Astrocyte of the spinal cord (primary cell): ENCODE results near the gene ZER1.
A peak's percentile ranks its signal among the peaks of the same experiment; 100 is the strongest.
"Not testable (repeated sequence)": the region's sequence is repeated elsewhere in the genome, so short reads cannot be mapped to it uniquely, and the experiment has no call there.

Experiments
- DNase-seq: peaks from one replicate; pipeline ENCODE4 v3.0.0; 2011; ENCODE audit warnings: low read depth, low spot score
- H3K4me3 ChIP-seq: 2 replicates; pipeline ENCODE4 v1.5.1; 2011; ENCODE audit warnings: low read depth, mild to moderate bottlenecking, low read length, moderate library complexity
- in situ Hi-C: cut with HindIII; loops from 2 replicates; pipeline ENCODE4 v1.10.0; 2017; ENCODE audit warnings: low sequenced_read_pairs
- TF ChIP-seq, protein P1 (sequence below): IDR thresholded peaks from 2 replicates; pipeline ENCODE4 v1.5.1; 2012; ENCODE audit warnings: low read depth, mild to moderate bottlenecking, low read length, inconsistent platforms

The ZER1 gene

DNA sequence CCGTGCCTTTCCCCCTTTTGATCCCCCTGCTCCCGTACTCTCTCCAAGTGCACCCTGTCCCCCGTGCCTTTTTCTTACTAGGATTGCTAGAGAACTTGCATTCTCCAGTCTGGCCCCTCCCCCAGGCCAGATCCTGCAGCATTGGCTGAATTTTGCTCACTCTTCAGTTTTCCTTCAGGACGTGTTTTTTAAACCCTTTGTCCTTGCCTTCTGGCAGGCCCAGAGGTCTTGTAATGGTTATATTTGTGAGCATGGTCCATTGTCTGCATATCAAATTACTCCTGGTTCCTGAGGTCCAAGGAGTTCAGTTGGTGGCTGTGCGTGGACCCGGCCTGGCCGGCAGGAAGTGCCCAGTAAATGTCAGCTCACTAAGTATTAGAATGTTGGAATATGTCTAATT lies 15.9 kb upstream of the ZER1 start:
- H3K4me3 ChIP-seq = peak overlapping the region; percentile 91
- TF ChIP-seq, protein P1, sequence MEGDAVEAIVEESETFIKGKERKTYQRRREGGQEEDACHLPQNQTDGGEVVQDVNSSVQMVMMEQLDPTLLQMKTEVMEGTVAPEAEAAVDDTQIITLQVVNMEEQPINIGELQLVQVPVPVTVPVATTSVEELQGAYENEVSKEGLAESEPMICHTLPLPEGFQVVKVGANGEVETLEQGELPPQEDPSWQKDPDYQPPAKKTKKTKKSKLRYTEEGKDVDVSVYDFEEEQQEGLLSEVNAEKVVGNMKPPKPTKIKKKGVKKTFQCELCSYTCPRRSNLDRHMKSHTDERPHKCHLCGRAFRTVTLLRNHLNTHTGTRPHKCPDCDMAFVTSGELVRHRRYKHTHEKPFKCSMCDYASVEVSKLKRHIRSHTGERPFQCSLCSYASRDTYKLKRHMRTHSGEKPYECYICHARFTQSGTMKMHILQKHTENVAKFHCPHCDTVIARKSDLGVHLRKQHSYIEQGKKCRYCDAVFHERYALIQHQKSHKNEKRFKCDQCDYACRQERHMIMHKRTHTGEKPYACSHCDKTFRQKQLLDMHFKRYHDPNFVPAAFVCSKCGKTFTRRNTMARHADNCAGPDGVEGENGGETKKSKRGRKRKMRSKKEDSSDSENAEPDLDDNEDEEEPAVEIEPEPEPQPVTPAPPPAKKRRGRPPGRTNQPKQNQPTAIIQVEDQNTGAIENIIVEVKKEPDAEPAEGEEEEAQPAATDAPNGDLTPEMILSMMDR = no peak
- in situ Hi-C loops = no loop called here
- DNase-seq = no peak

DNA sequence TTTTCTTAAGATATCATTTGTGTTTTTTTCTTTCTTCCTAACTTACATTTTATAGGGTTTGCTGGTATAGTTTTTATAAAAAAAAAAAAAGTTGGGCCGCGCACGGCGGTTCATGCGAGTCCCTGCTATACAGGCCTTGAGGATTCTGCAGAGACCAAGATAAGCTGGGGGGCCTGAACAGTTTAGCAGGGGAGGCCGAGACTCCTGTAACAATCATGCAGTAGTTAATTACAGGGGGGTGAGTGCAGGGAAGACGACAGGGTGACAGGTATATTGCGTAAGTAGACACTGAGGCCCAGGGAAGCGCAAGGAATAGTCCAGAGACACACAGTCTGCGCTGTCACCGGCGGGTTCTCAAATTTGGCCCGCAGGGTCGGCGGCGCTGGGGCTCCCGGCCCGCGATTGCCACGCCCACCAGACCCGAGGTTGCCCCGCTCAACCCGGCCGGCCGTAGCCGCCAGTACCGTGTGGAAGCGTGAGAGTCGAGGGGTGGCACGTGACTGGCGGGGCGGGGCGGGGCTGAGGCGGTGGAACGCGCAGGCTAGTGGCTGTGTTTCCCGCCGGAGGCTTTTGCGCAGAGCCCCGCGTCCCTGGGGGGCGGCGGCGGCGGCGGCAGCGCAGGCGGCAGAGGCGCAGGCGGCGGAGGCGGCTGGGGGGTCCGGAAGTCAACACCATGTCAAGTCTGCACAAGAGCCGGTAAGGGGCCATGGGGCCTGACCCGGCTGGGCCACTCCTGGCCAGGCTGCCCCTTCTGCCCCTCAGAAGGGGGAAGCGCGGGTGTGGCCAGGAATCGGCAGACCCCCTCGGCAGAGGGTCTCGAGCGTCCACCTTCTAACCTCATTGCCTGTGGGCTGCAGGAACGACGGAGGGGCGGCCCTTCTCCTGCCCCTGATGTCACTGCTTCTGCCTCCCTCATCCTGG lies 15.2 kb upstream of the ZER1 start, which contains the start of gene TBC1D13:
Gene TBC1D13, plus strand, starts transcription at position 573 of the 921 bp plus-strand sequence. Its CDS starts 101 bp downstream, at position 674.
- in situ Hi-C loops = no loop called here
- TF ChIP-seq, protein P1 = no peak
- H3K4me3 ChIP-seq = peak within 1 kb of the TSS; percentile 91
- peak; percentile 82 for DNase-seq

DNA sequence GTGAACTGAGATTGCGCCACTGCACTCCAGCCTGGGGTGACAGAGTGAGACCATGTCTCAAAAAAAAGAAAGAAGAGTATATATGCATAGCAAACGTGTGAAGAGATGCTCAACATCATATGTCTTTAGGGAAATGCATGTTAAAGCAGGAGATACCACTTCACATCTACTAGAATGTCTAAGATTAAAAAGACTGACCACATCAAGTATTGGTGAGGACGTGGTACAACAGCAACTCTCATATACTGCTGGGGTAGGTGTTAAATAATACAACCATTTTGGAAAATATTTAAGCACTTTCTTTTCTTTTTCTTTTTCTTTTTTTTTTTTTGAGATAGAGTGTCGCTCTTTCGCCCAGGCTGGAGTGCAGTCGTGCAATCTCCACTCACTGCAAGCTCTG lies 13.7 kb upstream of the ZER1 start:
- no peak overlapping the region for H3K4me3 ChIP-seq
- no peak for DNase-seq
- in situ Hi-C loops = no loop called here
- TF ChIP-seq, protein P1 = no peak

DNA sequence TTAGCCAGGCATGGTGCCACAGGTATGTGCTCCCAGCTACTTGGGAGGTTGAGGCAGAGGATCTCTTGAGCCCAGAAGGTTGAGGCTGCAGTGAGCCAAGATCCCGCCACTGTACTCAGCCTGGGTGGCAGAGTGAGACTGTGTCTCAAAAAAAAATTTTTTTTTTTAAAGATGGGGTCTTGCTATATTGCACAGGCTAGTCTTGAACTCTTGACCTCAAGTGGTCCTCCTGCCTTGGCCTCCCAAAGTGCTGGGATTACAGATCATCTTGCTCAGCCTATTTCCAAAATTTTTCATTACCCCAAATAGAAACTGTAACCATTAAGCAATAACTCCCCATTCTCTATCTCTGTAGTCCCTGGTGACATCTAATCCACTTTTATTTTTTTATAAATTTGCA lies 10.9 kb upstream of the ZER1 start:
- H3K4me3 ChIP-seq = no peak overlapping the region
- TF ChIP-seq, protein P1 = no peak
- DNase-seq = no peak
- in situ Hi-C loops = no loop called here

DNA sequence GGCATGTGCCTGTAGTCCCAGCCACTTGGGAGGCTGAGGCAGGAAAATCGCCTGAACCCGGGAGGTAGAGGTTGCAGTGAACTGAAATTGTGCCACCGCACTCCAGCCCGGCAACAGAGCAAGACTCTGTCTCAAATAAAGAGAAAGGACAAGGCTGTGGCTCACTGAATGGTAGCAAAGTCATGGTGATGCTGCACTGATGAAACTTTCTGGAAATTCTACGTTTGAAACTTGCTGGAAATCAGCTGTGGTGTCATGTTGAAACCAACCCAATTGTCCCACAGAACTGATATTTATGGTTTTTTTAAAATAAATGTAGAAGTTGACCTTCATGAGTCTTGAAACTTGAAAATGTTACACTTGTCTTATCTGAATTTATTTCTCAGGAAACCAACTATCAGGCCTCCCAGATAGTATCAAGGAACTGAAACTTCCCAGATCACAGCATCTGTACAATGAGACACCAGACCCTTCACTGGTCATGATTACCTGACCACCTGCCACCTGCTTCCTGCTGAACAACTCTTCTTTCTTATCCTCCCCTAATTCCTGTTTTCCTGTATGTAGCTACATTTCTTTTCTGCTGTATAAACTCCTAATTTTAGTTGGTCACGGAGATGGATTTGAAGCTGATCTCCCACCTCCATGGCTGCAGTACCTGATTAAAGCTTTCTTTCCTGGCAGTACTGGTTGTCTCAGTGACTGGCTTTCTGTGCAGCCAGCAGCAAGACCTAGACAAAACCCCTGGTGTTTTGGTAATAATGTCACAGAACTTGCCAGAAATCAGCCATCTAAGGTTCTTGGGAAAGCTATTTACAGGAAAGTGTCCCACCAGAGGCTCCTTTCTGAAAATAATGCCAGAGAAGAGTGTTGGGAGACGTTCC lies 9.7 kb upstream of the ZER1 start:
- no peak for DNase-seq
- no peak overlapping the region for H3K4me3 ChIP-seq
- in situ Hi-C loops = no loop called here
- TF ChIP-seq, protein P1 = no peak

DNA sequence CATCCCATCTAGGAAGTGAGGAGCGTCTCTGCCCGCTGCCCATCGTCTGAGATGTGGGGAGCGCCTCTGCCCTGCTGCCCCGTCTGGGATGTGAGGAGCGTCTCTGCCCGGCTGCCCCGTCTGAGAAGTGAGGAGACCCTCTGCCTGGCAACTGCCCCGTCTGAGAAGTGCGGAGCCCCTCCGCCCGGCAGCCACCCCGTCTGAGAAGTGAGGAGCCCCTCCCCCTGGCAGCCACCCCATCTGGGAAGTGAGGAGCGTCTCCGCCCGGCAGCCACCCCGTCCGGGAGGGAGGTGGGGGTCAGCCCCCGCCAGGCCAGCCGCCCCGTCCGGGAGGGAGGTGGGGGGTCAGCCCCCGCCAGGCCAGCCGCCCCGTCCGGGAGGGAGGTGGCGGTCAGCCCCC lies 8.4 kb upstream of the ZER1 start:
- DNase-seq, H3K4me3 ChIP-seq, in situ Hi-C loops: not testable (repeated sequence)
